H7 (cell line): Measurements from ENCODE around the gene SATB2. TPM values are rescaled to one million over a fixed set of nuclear protein-coding genes. Genes with fewer than 3 reads are reported as not detected.
A peak's percentile ranks its signal among the peaks of the same experiment; 100 is the strongest.

Experiments
- DNase-seq: peaks from one replicate; pipeline ENCODE4 v3.0.0; 2012
- H3K27me3 ChIP-seq: 2 replicates; pipeline ENCODE4 v1.6.0; 2011; ENCODE audit warnings: mild to moderate bottlenecking, low read length; ENCODE audit not compliant: control insufficient read depth, insufficient read depth
- H3K36me3 ChIP-seq: replicated peaks from 2 replicates; pipeline ENCODE4 v1.5.1; 2011; ENCODE audit warnings: low read length; ENCODE audit not compliant: control insufficient read depth, insufficient read depth
- H3K4me3 ChIP-seq: 2 replicates; pipeline ENCODE4 v1.5.1; 2011; ENCODE audit warnings: low read depth, mild to moderate bottlenecking, control low read depth, low read length, moderate library complexity; ENCODE audit not compliant: insufficient read depth
- total RNA-seq: library from RNA; depleted of rRNA; stranded (reverse); fragments of >200 nt; shearing (Covaris generic); gene quantifications from 2 replicates; pipeline ENCODE4 v1.2.3, GENCODE V29; 2014

The SATB2 gene
- total RNA-seq, 1 experiment from 2014 or later, result 10.3 TPM

DNA sequence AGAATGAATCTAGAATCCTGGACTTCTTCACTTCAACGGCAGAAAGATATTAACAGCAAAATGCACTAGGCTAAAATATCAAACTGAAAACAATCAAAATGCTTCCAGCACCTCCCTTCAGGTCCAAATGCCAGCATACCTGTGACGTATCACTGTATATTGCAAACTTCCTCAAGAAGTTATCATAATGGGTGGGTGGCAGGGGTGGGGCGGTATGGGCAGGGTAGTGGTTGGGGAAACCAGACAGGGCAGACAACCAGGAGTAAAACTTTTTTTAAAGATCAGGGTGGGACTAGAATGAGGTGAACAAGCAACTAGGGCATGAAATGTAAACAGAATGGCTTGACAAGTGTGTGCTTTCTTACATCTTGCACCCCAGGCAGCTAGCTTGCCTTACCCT, 140.9 kb downstream of the SATB2 start:
- no peak for DNase-seq
- H3K4me3 ChIP-seq, result no peak overlapping the region
- no peaks in the 10 kb centered on the region for H3K27me3 ChIP-seq
- H3K36me3 ChIP-seq, result no peaks in the 10 kb centered on the region

DNA sequence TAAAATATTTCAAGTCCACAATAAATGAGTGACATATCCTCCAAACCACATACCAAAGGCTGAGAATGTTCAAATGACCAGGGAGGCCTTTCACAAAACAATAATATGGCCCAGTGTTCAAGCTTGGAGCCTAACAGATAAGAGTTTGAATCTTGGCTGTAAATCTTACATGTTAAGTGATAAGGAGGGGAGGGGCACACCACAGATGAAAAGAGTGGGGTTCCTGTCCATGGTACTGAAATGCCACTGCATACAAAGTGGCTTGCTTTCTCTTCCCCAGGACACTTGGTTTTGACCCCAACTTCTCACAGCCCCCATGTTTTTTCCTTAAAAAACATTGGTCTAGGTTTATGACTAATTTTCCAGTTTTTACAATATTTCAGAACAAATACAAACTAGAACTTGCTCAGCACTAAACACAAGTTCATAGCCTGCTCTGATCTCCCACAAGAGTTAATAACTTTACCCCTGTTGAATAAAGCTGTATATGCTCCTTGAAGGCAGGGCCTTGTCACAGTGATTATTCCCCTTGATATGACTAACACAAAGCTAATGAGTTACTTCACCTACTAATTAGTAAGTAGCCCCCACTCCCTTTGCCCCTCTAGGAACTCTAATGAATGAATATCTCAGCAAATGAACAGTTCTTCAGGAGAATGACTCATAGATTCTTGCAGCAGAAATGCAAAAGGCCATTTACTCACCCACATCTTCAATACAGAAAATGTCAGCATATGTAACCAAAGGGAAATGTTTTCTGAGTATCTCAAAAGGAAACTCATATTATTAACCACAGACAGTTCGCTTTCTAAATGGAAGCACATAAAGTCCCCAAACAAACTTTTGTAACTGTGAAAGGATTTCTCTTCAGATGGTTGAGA, 142.2 kb downstream of the SATB2 start:
- DNase-seq, result peak; percentile 34
- Histone ChIP-seq H3K36me3 (no peaks in the 10 kb centered on the region), H3K4me3 (no peak overlapping the region), H3K27me3 (no peaks in the 10 kb centered on the region)

DNA sequence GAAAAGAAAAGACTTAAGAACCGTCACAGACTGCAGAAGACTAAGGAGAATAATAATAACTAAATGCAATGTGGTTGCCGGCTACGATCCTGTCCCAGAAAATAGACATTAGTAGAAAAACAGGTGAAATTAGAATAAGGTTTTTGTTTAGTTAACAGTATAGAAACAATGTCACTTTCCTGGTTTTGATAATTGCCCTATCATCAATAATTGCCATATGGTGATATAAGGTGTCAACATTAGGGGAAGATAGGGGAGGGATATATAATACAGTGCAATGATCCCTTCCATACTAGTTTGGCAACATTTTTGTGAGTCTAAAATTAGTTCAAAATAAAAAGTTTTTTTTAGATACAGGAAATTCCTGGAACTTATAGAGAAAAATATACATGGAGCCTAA, 144.8 kb downstream of the SATB2 start:
- H3K4me3 ChIP-seq, result no peak overlapping the region
- H3K27me3 ChIP-seq, result no peaks in the 10 kb centered on the region

DNA sequence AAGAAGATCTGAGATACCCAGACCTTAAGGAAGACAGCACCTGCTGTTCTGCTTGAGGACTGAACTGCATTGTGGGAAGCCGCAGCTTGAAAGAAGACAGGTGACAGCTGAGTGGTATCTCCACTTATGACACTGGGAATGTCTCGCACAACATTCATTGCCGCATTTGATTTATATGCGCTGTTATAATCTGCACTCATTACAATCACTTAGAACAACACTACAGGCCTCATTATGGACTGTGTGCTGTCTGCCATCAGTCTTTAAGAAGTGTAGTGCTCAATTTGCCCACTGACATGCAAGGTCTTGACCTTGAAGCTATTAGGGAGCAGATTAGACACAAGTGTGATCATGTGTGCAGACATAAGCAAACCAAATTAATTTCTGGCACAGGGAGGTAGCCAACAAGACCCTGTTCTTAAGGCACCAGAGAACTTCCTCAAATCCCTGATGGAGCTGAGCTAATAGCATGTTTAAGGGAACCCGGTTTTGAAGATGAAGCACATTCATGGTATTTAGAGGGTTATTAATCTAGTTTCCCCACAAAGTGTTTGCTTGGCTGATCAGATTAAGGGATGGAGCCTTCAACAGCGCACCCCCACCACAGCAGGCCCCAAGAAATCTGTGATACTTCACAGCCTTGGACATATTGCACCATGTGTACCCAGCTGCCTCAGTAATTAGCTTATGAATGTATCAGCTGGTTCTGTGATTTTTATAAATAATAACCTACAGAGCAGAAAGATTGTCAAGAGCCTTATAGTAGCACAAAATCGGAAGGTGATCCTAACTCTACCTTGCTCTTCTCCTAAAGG, 146.8 kb downstream of the SATB2 start:
- H3K4me3 ChIP-seq, result no peak overlapping the region
- no peak for DNase-seq
- no peaks in the 10 kb centered on the region for H3K27me3 ChIP-seq
- no peaks in the 10 kb centered on the region for H3K36me3 ChIP-seq

More for the DNA sequence above, 144.8 kb downstream of the SATB2 start:
- H3K36me3 ChIP-seq, result no peaks in the 10 kb centered on the region
- DNase-seq, result no peak

DNA sequence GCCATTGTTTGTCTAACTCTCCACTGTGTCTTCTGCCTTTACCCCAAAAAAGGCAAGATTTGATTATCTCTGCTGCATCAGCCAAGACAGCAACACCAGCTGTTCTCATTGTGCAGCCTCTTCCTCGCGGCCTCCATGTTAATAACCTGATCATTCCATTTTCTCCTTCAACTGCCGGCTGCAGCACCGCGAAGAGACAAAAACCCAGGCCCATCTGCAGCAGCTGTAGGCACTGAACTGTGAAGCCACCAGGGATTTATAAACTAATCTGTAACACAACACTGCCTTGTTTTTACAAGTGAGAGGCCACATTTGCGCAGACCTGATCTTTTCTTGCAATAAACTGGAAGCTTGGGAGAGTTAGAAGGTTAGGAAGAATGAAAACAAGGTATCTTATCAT, 147.8 kb downstream of the SATB2 start:
- no peaks in the 10 kb centered on the region for H3K27me3 ChIP-seq
- no peak for DNase-seq
- no peak overlapping the region for H3K4me3 ChIP-seq
- no peaks in the 10 kb centered on the region for H3K36me3 ChIP-seq

DNA sequence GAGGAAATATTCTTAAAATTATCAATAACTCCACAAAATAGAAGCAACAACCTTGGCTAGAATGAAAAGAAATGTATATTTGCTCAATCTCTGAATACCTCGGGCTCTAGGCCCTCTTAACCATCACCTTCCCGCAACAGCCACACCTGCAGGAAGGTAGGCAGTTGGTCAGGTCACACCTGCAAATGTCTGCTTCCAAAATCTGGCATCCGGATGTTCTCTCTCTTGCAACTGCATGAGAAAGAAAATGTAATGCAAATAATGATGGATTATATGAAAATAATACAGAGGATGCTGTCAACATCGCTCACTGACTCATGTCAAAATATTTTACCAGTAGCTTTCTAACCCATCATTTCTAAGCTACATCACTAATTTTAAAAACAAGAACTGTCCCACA, 148.3 kb downstream of the SATB2 start:
- H3K27me3 ChIP-seq, result no peaks in the 10 kb centered on the region
- DNase-seq, result no peak
- no peak overlapping the region for H3K4me3 ChIP-seq
- no peaks in the 10 kb centered on the region for H3K36me3 ChIP-seq

DNA sequence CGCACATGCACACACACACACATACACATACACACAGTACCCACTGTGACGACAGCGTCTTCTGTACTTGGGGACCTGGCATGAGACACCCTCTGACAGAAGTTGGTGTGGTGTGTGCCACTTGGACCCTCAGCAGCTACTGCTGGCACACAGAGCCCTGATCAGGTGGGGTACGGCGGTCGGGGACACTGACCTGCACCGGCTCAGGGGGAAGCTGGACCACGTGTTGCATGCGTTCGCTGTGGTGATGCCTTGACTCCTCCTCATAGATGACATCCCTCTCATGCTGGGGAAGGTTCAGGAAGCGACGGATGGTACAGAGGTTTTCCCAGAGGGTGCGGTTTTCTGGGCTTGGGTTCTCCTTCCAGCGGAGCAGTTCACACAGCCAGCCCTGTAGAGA, 149.2 kb downstream of the SATB2 start:
- H3K4me3 ChIP-seq, result no peak overlapping the region
- no peaks in the 10 kb centered on the region for H3K36me3 ChIP-seq
- no peaks in the 10 kb centered on the region for H3K27me3 ChIP-seq
- DNase-seq, result no peak

DNA sequence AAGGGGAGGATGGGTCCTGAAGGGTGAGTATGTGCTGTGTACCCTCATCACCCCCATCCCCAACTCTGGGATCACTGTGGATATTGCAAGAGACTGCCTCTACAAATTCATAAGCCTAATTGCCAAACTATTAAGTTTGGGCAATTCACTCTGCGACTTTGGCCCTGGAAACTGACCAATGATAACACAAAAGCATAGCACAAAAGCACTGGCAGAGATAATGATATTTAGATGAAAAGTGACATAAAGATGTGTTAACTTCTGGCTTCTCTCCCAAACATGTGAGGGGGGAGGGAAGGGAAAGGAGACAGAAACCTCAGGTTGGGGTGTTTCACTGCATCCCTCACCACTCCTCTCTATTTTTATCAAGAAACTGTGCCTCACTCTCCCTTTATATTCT, 150.3 kb downstream of the SATB2 start:
- H3K4me3 ChIP-seq, result no peak overlapping the region
- DNase-seq, result no peak
- no peaks in the 10 kb centered on the region for H3K36me3 ChIP-seq
- H3K27me3 ChIP-seq, result no peaks in the 10 kb centered on the region

DNA sequence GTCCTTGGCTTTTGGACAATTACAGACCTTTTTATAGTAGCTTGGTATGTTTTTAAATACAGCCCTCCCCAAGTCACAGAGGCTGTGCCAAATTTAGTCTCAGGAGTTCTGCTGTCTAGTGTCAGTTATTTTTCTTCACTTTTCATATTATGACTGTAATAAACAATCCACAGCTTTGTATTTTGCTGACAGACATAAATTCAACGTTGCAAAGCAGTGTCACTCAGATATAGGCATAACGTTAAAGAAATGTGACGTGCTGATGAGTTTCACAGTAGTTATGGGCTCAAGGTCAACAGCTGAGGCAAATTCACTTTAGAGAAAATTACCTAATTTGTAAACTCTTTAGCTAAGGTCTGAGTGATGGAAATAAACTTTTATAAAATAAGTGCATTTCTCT, 151.6 kb downstream of the SATB2 start:
- no peak overlapping the region for H3K4me3 ChIP-seq
- H3K36me3 ChIP-seq, result no peaks in the 10 kb centered on the region
- no peaks in the 10 kb centered on the region for H3K27me3 ChIP-seq
- DNase-seq, result no peak

DNA sequence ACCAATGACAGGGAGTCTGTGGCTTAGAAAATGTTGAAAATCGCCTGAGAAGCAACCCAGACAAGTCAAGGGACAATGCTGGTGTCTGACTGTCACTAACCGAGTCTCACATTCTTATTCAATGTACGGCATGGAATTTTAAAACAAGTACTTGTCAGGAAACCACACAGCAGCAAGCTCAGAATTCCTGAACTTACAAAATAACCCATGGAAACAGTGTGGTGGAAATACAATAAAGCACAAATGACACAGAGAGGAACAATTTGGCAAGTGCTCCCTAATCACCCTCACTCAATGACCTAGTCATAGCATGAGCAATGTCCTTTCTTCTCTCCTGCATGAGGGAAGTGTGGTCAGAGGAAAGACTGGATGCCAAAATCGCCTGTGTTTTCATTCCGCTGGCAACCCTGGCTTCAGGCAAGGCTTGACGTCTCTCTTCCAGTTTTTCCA, 154.0 kb downstream of the SATB2 start:
- Histone ChIP-seq H3K36me3 (no peaks in the 10 kb centered on the region), H3K4me3 (no peak overlapping the region), H3K27me3 (no peaks in the 10 kb centered on the region)
- DNase-seq, result peak; percentile 2

DNA sequence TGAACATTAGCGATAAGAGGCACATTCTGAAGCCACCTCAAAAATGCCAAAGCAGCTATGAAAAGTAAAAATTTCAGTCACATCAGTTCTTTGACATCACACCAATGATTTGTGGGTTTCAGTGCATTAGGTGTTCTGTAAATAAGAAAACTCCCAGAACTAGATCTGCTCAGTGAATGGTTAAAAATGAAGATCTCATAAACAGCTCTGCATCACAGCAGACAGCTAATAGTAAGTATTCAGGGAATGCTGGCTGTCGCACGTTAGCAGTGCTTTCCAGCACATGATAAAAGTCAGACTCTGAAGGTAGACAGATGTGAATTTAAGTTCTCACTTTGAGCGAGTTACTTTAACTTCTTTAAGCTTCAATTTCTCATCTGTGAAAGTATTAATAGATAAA, 154.9 kb downstream of the SATB2 start:
- Histone ChIP-seq H3K27me3 (no peaks in the 10 kb centered on the region), H3K36me3 (no peaks in the 10 kb centered on the region), H3K4me3 (no peak overlapping the region)
- DNase-seq, result no peak

DNA sequence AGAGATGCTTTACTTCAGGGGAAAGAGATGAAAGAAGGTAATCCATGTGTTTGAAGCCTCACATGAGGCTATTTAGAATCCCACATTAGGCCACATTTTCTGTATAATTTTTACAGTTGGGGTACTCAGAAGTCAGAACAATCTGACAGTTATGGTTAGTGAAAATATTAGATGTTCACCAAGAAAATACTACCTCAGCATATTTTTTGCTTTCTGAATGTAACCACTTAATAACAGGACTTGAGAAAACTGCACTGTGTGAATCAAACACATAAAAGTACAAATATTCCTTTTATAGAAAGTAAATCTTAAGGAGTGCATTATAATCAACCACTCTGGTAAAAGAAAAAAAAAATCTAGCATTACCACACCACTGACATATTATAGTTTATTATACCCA, 169.3 kb downstream of the SATB2 start:
- no peaks in the 10 kb centered on the region for H3K36me3 ChIP-seq
- no peak for DNase-seq
- H3K4me3 ChIP-seq, result no peak overlapping the region
- no peaks in the 10 kb centered on the region for H3K27me3 ChIP-seq

DNA sequence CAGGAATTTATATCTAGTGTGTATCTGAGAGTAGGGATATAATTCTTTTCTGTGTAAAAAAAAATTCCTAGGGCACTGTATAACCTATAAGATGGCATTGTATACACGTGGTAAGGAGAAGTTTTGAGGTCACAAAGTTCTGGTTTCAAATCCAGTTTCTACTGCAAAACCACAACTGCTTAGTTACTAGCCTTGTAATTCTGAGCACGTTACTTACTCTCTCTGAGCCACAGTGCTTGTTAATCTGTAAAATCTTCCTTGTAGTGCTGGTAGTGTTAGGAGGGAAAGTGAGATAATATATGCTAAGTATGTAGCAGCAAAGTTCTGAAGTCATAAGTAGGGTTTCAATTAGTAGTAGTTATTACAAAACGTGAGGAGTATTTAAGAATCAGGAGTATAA, 175.4 kb downstream of the SATB2 start:
- DNase-seq, result no peak
- H3K4me3 ChIP-seq, result no peak overlapping the region
- no peaks in the 10 kb centered on the region for H3K27me3 ChIP-seq
- H3K36me3 ChIP-seq, result no peaks in the 10 kb centered on the region

DNA sequence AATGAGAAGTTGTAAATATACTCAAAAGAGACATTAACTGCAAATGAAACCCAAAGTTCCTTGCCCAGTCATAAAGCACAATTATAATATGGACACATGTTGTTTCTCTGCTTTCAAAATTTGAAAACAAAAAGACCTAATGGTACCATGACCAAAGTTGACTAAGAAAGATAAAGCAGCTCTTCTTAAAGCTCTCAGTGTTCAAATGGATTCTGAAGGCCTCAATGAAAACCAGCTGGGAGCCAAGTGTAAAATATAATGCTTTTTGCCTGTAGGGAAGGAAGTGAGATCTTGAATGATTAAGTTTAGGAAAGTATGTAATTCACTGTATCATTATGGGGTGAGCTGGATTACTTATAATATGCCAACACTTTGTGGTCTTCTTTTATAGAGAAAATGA, 178.6 kb downstream of the SATB2 start:
- H3K4me3 ChIP-seq, result no peak overlapping the region
- no peak for DNase-seq
- H3K36me3 ChIP-seq, result no peaks in the 10 kb centered on the region
- no peaks in the 10 kb centered on the region for H3K27me3 ChIP-seq

DNA sequence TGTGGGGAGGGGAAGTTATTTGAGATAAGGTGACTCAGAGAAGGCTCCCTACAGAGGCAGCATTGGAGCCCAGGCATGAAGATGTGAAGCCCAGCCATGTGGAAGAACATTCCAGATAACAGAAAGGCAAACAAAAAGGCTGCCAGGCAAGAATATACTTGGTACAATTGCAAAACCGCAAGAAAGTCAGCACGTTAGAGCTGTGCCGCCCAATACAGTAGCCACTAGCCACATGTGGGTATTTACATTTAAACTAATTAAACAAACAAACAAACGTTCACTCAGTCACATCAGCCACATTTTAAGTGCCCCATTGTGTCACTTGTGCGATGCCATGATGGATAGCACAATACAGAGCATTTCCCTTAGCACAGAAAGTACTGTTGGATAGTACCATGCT, 179.6 kb downstream of the SATB2 start:
- no peaks in the 10 kb centered on the region for H3K36me3 ChIP-seq
- H3K27me3 ChIP-seq, result no peaks in the 10 kb centered on the region
- no peak for DNase-seq
- no peak overlapping the region for H3K4me3 ChIP-seq
